GM18511 (cell line): ENCODE results near the gene MYO10.
"Not testable (repeated sequence)": the region's sequence is repeated elsewhere in the genome, so short reads cannot be mapped to it uniquely, and the experiment has no call there.

Experiments
- ATAC-seq: cut with Tn5 transposase; IDR thresholded peaks from one replicate; pipeline ENCODE4 v1.9.1; 2021; ENCODE audit warnings: mild to moderate bottlenecking, moderate library complexity; ENCODE audit not compliant: unreplicated experiment

The MYO10 gene

DNA sequence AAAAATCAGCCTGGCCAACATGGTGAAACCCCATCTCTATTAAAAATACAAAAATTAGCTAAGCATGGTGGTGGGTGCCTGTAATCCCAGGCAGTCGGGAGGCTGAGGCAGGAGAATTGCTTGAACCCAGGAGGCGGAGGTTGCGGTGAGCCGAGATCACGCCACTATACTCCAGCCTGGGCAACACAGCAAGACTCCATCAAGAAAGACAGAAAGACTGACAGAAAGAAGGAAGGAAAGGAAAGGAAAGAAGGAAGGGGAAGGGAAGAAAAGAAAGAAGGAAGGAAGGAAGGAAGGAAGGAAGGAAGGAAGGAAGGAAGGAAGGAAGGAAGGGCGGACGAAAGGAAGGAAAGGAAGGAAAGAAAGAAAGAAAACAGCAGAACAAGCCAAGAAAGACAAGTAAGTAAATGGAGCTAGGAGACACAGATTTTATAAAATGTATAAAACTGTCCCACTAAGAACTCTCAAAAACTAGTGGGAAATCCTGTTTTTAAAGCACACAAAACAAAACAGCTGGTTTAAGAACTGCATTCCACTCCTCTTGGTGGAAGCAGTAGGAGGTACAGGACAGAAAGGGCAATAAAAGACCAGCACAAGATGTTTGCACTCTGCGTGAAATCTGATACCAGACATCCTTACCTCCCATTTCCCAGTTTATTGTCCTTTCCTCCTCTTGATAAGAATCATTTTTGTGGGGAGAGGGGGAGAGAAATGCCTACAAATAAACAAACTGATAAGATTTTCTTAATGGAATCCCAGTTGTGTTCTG, 46.7 kb downstream of the MYO10 start:
- ATAC-seq = no peak

DNA sequence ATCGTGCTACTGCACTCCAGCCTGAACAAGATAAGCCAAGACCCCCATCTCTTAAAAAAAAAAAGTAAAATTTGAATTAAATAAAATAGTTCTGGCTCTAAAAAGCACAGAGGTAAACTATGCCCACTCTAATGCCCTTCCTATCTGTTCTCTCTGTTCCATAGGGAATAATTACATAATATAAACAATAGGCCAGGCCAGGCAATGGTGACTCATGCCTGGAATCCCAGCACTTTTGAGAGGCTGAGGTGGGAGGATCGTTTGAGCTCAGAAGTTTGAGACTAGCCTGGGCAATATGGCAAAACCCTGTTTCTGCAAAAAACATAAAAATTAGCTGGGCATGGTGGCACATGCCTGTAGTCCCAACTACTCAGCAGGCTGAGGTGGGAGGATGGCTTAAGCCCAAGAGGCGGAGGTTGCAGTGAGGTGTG, 47.4 kb downstream of the MYO10 start:
- no peak for ATAC-seq

DNA sequence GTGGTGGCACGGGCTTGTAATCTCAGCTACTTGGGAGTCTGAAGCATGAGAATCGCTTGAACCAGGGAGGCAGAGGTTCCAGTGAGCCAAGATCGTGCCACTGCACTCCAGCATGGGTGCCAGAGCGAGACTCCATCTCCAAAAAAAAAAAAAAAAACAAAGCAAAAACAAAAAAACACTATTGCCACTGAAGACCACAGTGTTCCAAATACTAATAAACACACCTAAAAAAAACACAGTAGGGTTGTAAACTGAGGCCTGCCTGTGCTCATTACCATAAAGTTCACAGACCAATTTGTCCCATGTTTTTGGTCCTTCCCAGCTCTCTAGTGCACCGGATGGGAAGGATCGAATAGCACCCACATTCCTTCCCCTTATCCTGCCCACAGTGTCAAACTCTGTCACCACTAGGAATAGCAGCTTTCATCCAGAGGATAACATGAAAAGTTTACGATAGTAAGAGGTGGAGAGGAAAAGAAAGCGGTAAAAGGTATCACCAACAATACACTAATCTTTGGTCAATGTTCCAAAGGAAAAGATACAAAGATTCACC, 49.2 kb downstream of the MYO10 start:
- ATAC-seq = no peak

DNA sequence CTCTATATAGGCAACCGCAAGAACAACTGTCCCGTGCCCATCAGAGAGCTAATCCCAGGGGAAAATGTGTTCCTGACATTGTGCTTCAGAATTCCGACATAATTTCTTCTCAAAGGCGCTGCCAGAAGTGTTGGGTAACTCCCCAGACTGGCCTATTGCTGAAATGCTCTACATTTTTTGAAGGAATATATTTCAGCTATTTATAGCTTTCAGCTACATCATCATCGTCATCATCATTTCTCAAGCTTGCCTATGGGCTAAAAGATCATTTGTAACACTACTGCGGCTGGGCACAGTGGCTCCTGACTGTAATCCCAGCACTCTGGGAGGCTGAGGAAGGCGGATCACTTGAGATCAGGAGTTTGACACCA, 49.7 kb downstream of the MYO10 start:
- no peak for ATAC-seq

DNA sequence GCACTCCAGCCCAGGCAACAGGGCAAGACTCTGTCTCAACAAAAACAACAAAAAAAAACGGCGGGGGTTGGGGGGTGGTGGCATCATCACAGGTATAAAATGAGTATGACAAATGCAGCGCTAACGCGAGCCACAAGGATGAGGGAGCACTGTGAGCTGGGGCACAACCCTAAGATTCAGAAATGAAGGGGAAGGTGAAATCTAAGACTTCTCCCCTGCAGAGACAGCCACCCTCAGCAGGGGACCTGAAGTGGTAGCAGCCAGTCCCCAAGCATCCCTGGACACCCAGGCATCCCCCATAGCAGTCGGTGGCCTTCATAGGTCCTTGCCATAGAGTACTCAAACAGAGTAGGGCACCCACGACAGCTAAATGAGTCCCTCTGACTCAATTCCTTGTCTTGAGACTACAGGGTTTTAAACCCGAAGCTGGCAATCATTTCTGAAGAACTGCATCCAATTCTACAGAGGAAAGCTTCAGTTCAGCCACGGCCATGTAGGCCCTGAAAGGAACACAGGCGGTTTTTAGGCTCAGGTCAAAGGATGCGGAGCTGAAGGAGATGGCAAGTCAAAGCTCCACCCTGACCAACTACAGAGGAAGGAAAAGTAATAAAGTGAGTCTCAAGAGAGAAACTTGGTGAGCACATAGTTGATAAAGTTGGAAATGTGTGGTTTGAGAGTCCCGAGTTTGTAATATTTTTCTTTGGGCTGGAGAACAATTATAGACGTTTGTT, 50.3 kb downstream of the MYO10 start:
- no peak for ATAC-seq

DNA sequence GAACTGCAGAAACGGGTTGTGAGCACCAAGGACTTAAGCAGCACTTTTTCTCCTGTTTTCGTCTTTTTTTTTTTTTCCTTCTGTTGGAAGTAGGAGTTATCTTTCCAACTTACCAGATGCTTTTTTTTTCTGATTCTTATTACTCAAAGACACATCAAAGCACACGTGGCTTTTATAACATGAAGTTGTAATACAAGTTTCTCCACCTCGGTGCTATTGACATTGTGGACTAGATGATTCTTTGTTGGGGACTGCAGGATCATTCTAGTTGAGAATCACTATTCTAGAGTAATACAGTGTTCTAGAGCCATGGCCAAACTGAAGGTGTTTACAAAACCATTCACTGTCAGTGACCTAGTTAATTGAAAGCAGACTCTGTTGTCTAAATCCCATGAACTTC, 51.5 kb downstream of the MYO10 start:
- no peak for ATAC-seq

DNA sequence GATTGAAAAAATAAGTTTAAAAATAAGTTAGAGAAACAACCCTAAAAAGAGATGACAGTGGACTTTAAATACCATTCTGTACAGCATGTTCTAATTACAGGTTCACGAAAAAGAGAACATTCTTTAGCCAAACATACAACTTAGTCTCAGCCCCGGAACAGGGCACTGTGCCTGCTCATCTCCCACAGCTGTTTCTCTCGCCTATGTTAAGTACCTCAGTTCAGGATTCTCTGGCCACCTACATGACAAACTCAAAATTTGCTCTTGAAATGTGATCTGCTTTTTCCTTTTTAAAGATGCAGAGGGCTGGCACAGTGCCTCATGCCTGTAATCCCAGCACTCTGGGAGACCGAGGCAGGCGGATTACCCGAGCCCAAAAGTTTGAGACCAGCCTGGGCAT, 52.3 kb downstream of the MYO10 start:
- ATAC-seq = no peak

DNA sequence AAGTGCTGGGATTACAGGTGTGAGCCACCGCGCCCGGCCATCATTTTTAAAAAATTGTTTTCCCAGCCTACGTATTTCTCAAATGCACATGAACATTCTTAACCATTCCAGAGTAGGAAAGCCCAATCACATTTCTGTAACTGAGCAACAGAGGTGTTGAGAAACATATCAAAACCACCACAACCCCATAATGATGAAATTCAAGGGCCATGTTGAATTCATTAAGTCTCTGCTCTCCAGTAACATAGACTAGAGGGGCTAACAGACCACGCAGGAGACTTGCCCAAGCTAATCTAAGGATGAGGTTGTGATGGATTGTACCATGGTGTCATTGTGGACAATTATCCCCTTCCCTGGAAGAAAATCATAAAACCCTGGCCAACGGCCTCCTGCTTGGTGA, 52.9 kb downstream of the MYO10 start:
- no peak for ATAC-seq

DNA sequence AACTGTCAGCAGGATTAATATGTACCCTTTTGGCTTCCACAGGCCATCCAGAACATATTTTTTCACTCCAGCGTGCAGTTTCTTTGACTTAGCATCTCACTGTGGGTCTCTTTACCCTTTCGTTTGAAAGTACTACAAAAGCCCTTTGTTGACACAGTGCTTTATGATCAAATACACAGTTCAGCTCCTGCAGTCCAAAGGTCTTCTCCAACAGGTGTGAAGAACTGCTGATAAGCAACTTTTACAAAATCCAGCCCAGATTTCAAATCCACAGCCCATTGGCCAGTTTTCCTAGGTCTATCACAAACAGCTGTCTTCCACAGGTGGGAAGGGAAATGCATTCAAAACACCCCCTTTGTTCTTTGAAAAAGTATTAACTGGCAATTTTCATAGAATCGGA, 54.8 kb downstream of the MYO10 start:
- ATAC-seq = no peak

DNA sequence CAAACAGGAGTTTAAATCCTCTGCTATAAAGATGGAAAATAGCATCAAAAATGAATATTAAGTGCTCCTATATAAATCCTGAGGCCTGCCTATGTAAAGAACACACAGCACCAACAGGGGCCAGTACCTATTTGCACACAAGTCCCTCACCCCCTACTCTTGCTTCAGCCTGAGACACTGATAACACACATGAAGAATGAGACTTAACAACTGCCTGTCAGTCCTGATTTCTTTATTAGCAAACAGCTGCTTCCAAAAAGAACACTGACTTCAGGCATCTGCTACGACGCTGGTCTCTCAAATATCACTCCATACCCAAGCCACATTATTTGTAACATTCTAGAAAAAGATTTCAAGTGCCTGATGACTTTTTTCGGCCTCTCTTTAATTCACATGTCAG, 55.5 kb downstream of the MYO10 start:
- no peak for ATAC-seq

DNA sequence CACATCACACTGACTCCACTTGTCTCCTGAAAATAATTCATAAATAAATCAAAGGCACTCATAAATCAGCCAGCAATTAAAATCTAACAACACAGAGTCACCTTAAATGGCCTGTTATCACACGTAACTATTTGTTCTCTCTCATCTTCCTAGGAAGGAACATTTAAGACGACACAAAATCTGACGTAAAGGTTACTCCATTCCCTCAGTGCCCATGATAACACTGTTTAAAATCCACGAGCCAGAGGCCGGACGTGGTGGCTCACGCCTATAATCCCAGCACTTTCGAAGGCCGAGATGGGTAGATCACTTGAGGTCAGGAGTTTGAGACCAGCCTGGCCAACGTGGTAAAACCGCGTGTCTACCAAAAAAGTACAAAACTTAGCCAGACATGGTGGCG, 56.4 kb downstream of the MYO10 start:
- ATAC-seq = no peak

DNA sequence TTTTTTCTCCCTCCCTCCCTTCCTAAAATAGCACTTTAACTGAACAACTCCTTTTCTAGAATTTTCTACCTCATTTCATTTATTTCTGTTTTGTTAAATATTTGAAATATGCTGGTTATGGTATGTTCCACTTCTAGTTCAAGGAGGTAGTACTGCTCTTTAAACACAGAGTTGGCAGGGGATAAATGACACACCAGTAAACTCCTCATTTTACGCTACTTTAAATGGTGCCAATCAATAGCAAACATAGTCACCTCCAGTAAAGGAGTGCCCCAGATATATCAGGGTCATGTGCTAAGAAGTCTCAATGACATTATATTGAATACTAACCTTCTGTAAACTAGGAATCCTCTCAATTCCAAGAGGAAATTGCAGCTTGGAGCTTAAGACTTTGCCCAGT, 56.9 kb downstream of the MYO10 start:
- no peak for ATAC-seq

DNA sequence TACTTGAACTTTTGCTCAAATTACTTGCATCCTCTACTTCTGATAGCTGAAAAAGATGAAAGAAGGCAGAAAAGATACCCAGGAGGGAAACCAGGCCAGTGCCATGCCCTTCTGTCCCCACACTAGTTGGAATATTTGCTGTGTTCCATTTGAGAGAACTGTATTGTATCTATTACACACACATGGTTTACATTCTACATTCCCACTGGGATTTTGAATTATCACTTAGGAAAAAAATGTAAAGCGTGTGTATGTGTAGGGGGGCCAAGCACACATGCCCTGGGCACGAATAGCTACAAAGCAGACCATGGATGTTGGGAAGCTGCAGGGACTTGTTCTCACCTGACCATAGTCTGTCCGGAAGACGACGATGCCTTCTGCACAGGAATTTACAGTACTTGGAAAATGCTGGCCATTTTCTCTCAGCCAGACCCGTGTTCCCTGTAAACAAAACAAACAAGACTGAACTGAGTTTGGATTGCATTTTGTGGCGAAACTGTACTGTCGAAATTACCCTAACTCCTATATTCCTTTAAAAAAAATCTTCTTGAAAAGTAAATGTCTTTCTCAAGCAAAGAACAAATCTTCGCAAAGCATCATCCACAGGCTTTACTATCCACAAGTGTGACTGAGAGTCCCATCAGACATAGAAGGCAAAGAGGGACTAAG, 58.7 kb downstream of the MYO10 start:
- ATAC-seq = no peak

DNA sequence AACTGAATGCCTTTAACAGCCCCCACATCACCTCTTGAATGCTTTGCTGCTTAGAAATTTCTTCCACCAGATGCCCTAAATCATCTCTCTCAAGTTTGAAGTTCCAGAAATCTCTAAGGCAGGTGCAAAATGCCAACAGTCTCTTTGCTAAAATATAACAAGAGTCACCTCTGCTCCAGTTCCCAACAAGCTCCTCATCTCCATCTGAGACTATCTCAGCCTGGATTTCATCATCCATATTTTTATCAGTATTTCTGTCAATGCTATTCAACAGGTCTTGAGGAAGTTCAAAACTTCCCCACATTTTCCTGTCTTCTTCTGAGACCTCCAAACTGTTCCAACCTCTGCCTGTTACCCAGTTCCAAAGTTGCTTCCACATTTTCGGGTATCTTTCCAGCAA, 61.7 kb downstream of the MYO10 start:
- not testable (repeated sequence) for ATAC-seq

DNA sequence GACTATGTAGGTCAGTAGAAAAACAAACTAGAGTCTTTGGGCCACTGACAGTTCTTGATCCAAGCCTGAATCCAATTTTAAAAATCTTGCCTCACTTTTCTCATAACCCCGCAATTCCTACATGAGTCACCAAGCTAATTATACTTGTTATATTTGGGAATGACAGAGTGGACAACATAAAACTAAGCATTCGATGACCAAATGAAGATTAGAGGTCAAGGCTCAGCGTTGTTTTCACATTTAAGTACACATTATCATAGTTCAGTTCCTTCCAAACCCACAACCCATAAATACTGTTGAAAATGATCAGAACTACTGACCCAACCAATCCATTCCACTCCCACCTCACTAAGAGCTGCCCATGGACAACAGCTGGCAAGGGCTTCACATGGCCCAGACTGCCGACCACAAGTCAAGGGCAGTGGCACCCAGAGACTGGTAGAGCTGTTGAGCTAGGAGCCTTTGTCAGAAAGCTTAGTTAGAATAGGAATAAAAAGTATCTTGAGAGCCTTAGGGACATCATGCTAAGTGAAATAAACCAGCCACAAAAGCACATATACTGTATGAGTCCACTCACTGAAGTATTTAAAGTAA, 64.2 kb downstream of the MYO10 start:
- ATAC-seq = no peak

DNA sequence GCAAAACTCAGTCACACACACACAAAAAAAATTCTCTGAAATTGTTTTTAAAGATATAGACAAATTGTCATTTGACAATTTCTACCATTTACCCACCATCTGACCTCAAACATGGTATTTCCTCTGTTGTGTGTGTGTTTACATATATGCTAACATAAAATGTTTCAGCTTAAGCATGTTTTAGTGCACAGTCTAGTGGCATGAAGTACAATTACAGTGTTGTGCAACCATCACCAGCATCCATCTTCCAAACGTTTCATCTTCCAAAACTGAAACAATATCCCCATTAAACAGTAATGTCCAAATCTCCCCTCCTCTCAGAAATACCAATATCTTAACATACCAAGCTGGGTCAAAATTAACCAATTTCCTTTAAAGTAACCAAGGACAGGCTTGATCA, 65.2 kb downstream of the MYO10 start:
- ATAC-seq = no peak

DNA sequence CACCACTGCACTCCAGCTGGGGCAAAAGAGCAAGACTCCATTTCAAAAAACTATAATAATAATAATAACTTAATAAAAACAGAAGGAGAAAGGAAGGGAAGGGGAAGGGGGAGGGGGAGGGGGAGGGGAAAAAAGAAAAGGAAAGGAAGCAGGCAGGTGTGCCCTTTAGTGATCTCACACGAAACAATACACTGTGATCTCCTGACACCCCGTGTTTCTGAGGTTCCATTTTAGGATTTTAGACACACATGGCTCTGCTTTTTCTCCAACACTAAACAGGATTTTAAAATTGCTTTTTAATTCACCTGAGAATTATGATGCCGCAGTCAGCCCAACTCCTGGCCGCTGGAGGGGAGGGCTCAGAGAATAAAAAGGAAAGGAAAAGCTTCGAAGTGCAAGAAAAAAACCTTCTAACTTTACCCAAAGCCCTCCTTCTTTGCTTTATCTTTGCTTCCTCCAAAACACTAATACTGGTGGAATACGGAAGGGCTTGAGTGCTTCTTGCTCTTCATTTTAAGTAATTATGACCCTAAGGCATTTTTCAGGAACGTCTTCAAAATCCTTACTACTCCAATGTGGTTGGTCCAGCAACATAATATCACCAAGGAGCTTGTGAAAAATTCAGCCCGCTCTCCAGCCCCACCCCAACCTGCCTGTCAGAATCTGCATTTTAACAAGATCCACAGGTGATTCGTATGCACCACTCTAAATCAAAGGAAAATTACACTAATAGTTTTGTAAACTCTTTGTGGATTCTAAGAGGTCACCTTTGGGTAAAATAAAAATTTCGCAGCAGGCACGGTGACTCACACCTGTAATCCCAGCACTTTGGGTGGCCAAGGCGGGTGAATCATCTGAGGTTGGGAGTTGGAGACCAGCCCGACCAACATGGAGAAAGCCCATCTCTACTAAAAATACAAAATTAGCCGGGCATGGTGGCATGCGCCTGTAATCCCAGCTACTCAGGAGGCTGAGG, 66.0 kb downstream of the MYO10 start:
- ATAC-seq = no peak

DNA sequence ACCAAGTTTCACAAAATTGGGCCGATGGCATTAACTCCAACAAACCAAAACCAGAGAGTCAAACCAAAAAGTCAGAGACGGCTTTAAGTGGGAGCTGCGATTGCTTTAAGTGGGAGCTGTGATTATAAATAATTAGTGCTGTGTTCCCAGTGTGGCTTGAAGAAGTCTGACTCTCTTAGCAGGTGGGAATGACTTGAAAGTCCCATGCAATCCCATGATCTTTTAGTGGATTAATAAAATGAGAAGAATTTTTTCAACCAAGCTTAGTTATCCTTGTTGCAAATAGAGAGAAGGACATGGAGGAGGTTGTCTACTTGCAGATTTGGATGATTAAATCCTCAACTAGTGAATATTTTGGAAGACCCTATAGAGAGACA, 68.5 kb downstream of the MYO10 start:
- no peak for ATAC-seq

DNA sequence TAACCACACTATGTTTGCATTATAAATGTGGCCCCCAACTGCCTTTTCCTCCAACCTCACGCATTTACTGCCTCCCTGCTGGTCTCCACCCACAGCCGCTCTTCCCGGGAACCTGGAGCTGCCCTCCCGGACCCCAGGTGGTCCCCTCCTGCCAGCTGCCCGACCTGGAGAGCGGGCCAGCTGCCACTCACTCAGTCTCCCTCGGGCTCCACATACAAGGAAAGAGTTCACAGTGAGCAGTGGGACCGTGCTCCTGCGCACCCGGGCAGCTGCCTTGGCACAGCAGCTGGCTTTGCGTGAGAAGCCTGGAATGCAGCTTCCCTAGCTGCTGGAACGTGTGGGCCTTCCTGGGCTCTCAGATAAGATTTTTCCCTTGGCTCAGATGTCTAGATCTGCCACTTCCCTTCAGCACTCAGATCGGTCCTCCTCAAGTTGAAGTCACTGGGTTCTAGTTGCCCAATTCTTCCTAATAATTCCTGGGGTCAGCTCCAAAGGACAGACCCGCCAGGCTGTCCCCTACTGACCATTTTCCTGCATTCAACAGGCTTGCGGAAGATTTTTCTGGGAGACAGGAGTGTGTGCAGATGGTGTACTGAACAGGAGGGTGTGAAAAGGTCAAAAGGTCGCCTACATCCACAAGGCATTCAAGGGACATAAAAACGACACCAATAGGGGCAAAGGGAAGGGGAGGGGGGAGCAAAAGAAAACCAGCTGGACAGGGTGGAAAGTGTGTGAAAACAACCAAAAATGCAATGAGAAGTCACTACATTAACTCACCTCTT, 69.1 kb downstream of the MYO10 start:
- no peak for ATAC-seq

DNA sequence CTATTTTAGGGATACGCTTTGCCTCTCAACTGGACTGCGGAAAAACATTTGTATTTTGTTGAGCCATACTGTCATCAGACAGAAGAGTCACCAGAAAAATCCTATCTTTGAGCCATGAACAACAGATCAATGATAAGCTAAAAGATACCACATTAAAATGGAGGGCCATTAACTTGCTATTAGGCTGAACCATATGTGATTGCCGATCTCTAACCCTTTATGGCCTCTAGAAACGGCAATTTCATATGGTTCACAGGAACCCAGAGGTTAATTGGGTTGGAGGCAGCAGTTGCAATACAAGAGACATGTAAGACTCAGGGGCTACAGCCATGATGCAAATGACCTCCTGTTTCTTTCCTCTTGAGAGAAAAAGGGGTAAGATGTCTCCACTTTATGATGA, 69.8 kb downstream of the MYO10 start:
- ATAC-seq = no peak
